GM12865 (cell line): Measurements from ENCODE around the gene ETS2.

Experiments used
- DNase-seq: peaks from one replicate; pipeline ENCODE4 v3.0.0; 2010; ENCODE audit warnings: low read depth
- H3K4me3 ChIP-seq: 2 replicates; pipeline ENCODE4 v1.5.1; 2011; ENCODE audit warnings: mild to moderate bottlenecking, low read depth, low read length, control low read depth
- CTCF ChIP-seq: IDR thresholded peaks from 2 replicates; pipeline ENCODE4 v1.5.1; 2011; ENCODE audit warnings: low read length, control low read depth, low read depth, inconsistent platforms; ENCODE audit not compliant: insufficient read depth; ENCODE audit errors: missing control alignments

Gene ETS2

GRCh38 chr21:38850277-38850951 lies 44.7 kb downstream of the ETS2 start:
- TF ChIP-seq CTCF, result no peak
- H3K4me3 ChIP-seq, result no peak overlapping the region
- DNase-seq, result no peak

GRCh38 chr21:38851101-38851500 lies 45.4 kb downstream of the ETS2 start:
- TF ChIP-seq CTCF, result no peak
- H3K4me3 ChIP-seq, result no peak overlapping the region
- no peak for DNase-seq

GRCh38 chr21:38852278-38852677 lies 46.5 kb downstream of the ETS2 start:
- DNase-seq, result no peak
- TF ChIP-seq CTCF, result no peak
- no peak overlapping the region for H3K4me3 ChIP-seq

GRCh38 chr21:38852708-38853107 lies 47.0 kb downstream of the ETS2 start:
- no peak overlapping the region for H3K4me3 ChIP-seq
- no peak for DNase-seq
- no peak for TF ChIP-seq CTCF

GRCh38 chr21:38853421-38853919 lies 47.7 kb downstream of the ETS2 start:
- H3K4me3 ChIP-seq, result no peak overlapping the region
- TF ChIP-seq CTCF, result no peak
- DNase-seq, result peak; percentile 39

- no peak for TF ChIP-seq CTCF
- no peak for DNase-seq
- H3K4me3 ChIP-seq, result no peak overlapping the region
These were observed 51.6 kb downstream of the ETS2 start for GRCh38 chr21:38857152-38857825.
